WTC11 (cell line): Measurements from ENCODE around the gene TOM1L2. TPM values are rescaled to one million over a fixed set of nuclear protein-coding genes. Genes with fewer than 3 reads are reported as not detected.
"Not testable (repeated sequence)": the region's sequence is repeated elsewhere in the genome, so short reads cannot be mapped to it uniquely, and the experiment has no call there.

Experiments used
- ATAC-seq: fragments of 200-7000 bp; cut with Tn5 transposase; 2 replicates; pipeline ENCODE4 v1.10.0; 2021; ENCODE audit warnings: mild to moderate bottlenecking, moderate library complexity
- CTCF ChIA-PET: fragments of 300-600 bp; sonication (Branson Sonifier 250); formaldehyde crosslinking; loops from one replicate; lab custom pipeline; 2021; ENCODE audit warnings: antibody characterized with exemption; lab: Charles Lee
- POLR2A ChIA-PET: fragments of 350-600 bp; sonication (Branson Sonifier 250); formaldehyde crosslinking; loops from one replicate; lab custom pipeline; 2021; ENCODE audit warnings: antibody characterized with exemption; lab: Charles Lee
- DNase-seq: peaks from one replicate; pipeline ENCODE4 v3.0.0; 2021; ENCODE audit warnings: low spot score
- H3K27ac Mint-ChIP-seq: 2 replicates; pipeline ENCODE4 v1.8.0; 2021; ENCODE audit warnings: mixed read lengths
- H3K27me3 Mint-ChIP-seq: 2 replicates; pipeline ENCODE4 v1.8.0; 2021; ENCODE audit warnings: low read depth, mild to moderate bottlenecking, moderate library complexity, mixed read lengths
- H3K36me3 Mint-ChIP-seq: 2 replicates; pipeline ENCODE4 v1.8.0; 2021; ENCODE audit warnings: mixed read lengths
- H3K4me1 Mint-ChIP-seq: 2 replicates; pipeline ENCODE4 v1.8.0; 2022; ENCODE audit warnings: mixed read lengths
- H3K4me3 Mint-ChIP-seq: 2 replicates; pipeline ENCODE4 v1.8.0; 2021; ENCODE audit warnings: mild to moderate bottlenecking, moderate library complexity, mixed read lengths
- H3K9me3 Mint-ChIP-seq: 2 replicates; pipeline ENCODE4 v1.8.0; 2021; ENCODE audit warnings: mixed read lengths
- CREM ChIP-seq: sonication (generic); formaldehyde crosslinking; IDR thresholded peaks from 2 replicates; pipeline ENCODE4 v1.8.1; 2022; ENCODE audit warnings: mild to moderate bottlenecking, missing genetic modification reagents, moderate library complexity
- E2F4 ChIP-seq: sonication (generic); formaldehyde crosslinking; IDR thresholded peaks from 2 replicates; pipeline ENCODE4 v1.8.1; 2022; ENCODE audit warnings: low read depth, mild to moderate bottlenecking, moderate library complexity, missing genetic modification reagents, borderline replicate concordance
- EMX1 ChIP-seq: fragments of 250-450 bp; sonication (Bioruptor Pico); IDR thresholded peaks from 2 replicates; pipeline ENCODE4 v1.8.0; 2021; ENCODE audit warnings: mild to moderate bottlenecking
- FOXP1 ChIP-seq: sonication (generic); formaldehyde crosslinking; IDR thresholded peaks from 2 replicates; pipeline ENCODE4 v1.8.0; 2022; ENCODE audit warnings: missing genetic modification reagents, mild to moderate bottlenecking, moderate library complexity, borderline replicate concordance
- GABPB1 ChIP-seq: sonication (generic); formaldehyde crosslinking; IDR thresholded peaks from 2 replicates; pipeline ENCODE4 v1.8.1; 2023; ENCODE audit warnings: mild to moderate bottlenecking, missing genetic modification reagents
- MLX ChIP-seq: sonication (generic); formaldehyde crosslinking; IDR thresholded peaks from 2 replicates; pipeline ENCODE4 v1.8.1; 2023; ENCODE audit warnings: mild to moderate bottlenecking, missing genetic modification reagents, moderate library complexity
- NFATC4 ChIP-seq: fragments of 250-450 bp; sonication (Bioruptor Pico); IDR thresholded peaks from 2 replicates; pipeline ENCODE4 v1.9.0; 2021; ENCODE audit warnings: mild to moderate bottlenecking
- NFYB ChIP-seq: sonication (generic); formaldehyde crosslinking; conservative IDR thresholded peaks from 2 replicates; pipeline ENCODE4 v1.8.0; 2022; ENCODE audit warnings: low read depth, missing genetic modification reagents
- STAT6 ChIP-seq: sonication (generic); formaldehyde crosslinking; conservative IDR thresholded peaks from 2 replicates; pipeline ENCODE4 v1.8.1; 2023; ENCODE audit warnings: mild to moderate bottlenecking, low read depth, missing genetic modification reagents, moderate library complexity
- ZNF219 ChIP-seq: sonication (generic); formaldehyde crosslinking; IDR thresholded peaks from 2 replicates; pipeline ENCODE4 v1.8.0; 2023; ENCODE audit warnings: missing genetic modification reagents, mild to moderate bottlenecking, borderline replicate concordance
- ZNF263 ChIP-seq: sonication (generic); formaldehyde crosslinking; IDR thresholded peaks from 2 replicates; pipeline ENCODE4 v1.8.1; 2022; ENCODE audit warnings: low read depth, mild to moderate bottlenecking, moderate library complexity, missing genetic modification reagents
- ZNF317 ChIP-seq: sonication (generic); formaldehyde crosslinking; IDR thresholded peaks from 2 replicates; pipeline ENCODE4 v1.8.1; 2023; ENCODE audit warnings: low read depth, mild to moderate bottlenecking, moderate library complexity, missing genetic modification reagents, borderline replicate concordance
- total RNA-seq: library from RNA; stranded (reverse); gene quantifications from 3 replicates; pipeline ENCODE4 v1.2.3, GENCODE V29; 2021
- TF ChIP-seq, protein P1 (sequence below): sonication (generic); formaldehyde crosslinking; IDR thresholded peaks from 2 replicates; pipeline ENCODE4 v1.8.1; 2022; ENCODE audit warnings: low read depth, missing genetic modification reagents, borderline replicate concordance
- TF ChIP-seq, protein P2 (sequence below): sonication (generic); formaldehyde crosslinking; IDR thresholded peaks from 2 replicates; pipeline ENCODE4 v1.8.0; 2022; ENCODE audit warnings: mild to moderate bottlenecking, missing genetic modification reagents

Gene TOM1L2
- total RNA-seq, 1 experiment from 2014 or later: 6.4 TPM

- TF ChIP-seq ZNF219 (CRISPR knock-in tag) (no peak), NFYB (no peak), CREM (CRISPR knock-in tag) (no peak), MLX (CRISPR knock-in tag) (no peak), EMX1 (CRISPR knock-in tag) (no peak)
- TF ChIP-seq, protein P1, sequence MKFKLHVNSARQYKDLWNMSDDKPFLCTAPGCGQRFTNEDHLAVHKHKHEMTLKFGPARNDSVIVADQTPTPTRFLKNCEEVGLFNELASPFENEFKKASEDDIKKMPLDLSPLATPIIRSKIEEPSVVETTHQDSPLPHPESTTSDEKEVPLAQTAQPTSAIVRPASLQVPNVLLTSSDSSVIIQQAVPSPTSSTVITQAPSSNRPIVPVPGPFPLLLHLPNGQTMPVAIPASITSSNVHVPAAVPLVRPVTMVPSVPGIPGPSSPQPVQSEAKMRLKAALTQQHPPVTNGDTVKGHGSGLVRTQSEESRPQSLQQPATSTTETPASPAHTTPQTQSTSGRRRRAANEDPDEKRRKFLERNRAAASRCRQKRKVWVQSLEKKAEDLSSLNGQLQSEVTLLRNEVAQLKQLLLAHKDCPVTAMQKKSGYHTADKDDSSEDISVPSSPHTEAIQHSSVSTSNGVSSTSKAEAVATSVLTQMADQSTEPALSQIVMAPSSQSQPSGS (CRISPR knock-in tag): no peak
- TF ChIP-seq, protein P2, sequence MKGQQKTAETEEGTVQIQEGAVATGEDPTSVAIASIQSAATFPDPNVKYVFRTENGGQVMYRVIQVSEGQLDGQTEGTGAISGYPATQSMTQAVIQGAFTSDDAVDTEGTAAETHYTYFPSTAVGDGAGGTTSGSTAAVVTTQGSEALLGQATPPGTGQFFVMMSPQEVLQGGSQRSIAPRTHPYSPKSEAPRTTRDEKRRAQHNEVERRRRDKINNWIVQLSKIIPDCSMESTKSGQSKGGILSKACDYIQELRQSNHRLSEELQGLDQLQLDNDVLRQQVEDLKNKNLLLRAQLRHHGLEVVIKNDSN (CRISPR knock-in tag): no peak
Observed at GRCh38 chr17:17957584-17957916, 14.7 kb downstream of the TOM1L2 start (continued).

DNA sequence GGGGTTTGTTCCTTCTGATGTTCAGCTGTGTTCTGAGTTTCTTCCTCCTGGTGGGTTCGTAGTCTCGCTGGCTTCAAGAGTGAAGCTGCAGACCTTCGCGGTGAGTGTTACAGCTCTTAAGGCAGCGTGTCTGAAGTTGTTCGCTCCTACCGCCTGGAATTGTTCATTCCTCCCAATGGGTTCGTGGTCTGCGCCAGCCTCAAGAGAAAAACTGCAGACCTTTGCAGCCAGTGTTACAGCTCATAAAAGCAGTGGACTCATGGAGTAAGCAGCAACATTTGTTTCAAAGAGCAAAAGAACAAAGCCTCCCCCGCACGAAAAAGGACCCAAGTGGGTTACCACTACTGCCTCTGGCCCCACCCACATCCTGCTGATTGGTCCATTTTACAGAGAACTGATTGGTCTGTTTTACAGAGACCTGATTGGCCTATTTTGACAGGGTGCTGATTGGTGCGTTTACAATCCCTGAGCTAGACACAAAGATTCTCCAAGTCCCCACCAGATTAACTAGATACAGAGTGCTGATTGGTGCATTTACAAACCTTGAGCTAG, 16.3 kb downstream of the TOM1L2 start:
- CTCF ChIA-PET: interaction anchor here (0.6 to 1.6 kb wide), 7 partner anchors 12 to 343 kb away, joined by 3 to 7 read pairs (median 4); partner anchors contain the start of genes DRC3 and TOM1L2
- H3K36me3 Mint-ChIP-seq, H3K27ac Mint-ChIP-seq, H3K27me3 Mint-ChIP-seq, H3K9me3 Mint-ChIP-seq, H3K4me3 Mint-ChIP-seq, POLR2A ChIA-PET, DNase-seq, ATAC-seq: not testable (repeated sequence)
- peak; percentile 71 for TF ChIP-seq ZNF317 (CRISPR knock-in tag)
- TF ChIP-seq NFYB: peak; percentile 67
- peaks cover 24% of the 10 kb centered on the region for H3K4me1 Mint-ChIP-seq

DNA sequence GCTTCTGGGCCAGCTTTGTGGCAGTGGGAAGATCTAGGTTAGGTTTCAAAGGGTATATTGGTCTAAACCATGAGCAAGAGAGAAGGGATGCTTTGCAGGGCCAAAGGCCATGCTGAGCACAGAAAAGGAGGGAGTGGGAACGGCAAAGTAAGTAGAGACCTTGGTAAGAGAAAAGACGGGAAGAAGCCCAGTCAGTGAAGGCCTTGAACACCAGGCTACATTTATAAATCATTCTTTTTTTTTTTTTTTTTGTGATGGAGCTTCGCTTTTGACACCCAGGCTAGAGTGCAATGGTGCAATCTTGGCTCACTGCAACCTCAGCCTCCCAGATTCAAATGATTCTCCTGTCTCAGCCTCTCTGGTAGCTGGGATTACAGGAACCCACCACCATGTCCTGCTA, 18.1 kb downstream of the TOM1L2 start:
- ChIA-PET POLR2A (no interaction called here), CTCF (no interaction called here)
- no peak overlapping the region for H3K27ac Mint-ChIP-seq
- peaks cover 7% of the 10 kb centered on the region for H3K9me3 Mint-ChIP-seq
- no peaks in the 10 kb centered on the region; the same call in 1 of the 2 replicates for H3K27me3 Mint-ChIP-seq
- no peak for DNase-seq
- no peak overlapping the region for H3K4me3 Mint-ChIP-seq
- no peak for ATAC-seq
- H3K36me3 Mint-ChIP-seq: no peaks in the 10 kb centered on the region
- peaks cover 26% of the 10 kb centered on the region for H3K4me1 Mint-ChIP-seq
- TF ChIP-seq STAT6 (CRISPR knock-in tag) (no peak), NFATC4 (CRISPR knock-in tag) (no peak), FOXP1 (CRISPR knock-in tag) (no peak), EMX1 (CRISPR knock-in tag) (no peak), E2F4 (no peak), GABPB1 (no peak), ZNF263 (CRISPR knock-in tag) (no peak)
